NCI-H2171 (cell line): ENCODE results near the gene MID1.
A peak's percentile ranks its signal among the peaks of the same experiment; 100 is the strongest.
"Not testable (repeated sequence)": the region's sequence is repeated elsewhere in the genome, so short reads cannot be mapped to it uniquely, and the experiment has no call there.

Experiments
- DNase-seq: peaks from one replicate; lab custom pipeline; 2025; lab: John Stamatoyannopoulos, UW

MID1 gene

GRCh38 chrX:10617186-10617998 lies 3.0 kb downstream of the MID1 start:
- DNase-seq = peak; percentile 15

DNA sequence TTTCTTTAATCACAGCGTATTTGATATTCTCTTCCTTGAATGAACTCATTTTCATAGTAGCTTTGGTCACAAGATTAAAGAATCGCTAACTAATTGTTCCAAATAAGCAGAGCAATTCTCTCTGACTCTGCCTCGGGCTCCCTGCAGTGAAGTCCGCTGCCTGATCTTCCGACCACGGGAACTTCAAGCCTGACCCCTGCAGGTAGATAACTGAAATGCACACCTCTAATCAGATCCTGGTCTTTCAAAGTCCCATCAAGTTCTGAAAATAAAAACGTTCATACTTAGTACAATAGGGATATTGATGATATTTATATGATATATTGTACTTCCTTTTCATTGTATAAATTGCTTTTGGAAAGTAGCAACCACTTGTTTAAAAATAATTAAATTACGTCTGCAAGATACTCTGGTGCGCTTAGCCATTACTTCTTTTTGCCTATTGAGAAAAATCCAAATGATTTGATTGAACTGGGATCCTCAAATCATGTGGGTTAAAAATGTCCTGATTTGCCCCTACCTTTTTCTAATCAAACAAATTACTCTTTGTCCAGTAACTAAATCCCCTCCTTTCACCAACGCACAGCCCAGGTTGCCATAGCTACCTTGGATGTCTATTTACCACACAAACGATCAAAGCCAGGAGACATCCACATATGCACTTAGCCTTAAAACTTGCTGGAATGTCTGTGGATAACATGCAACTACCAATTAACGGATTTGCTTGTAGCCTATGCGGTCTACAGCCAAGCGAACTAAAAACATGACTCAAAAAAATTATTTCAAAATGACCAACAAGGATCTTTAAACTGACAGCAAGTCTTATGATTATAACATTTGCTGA lies 4.2 kb downstream of the MID1 start:
- no peak for DNase-seq

DNA sequence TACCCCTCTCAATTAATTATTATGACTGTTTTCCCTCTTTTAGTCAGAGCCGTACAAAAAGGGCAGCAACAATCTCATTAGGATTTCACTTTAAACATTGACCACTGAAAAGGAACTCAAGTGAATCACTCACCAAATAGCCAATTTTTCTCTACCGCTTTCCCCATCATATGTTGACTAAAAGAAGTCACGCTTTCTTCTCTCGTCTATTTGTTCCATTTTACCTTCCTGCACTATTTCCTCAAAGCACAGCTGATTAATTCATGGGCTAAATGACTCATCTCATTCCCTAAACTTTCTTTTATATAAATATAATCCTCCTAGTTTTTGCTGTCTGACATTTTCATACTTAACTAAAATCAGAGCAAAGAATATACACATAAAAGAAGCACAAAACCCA lies 8.2 kb downstream of the MID1 start:
- no peak for DNase-seq

DNA sequence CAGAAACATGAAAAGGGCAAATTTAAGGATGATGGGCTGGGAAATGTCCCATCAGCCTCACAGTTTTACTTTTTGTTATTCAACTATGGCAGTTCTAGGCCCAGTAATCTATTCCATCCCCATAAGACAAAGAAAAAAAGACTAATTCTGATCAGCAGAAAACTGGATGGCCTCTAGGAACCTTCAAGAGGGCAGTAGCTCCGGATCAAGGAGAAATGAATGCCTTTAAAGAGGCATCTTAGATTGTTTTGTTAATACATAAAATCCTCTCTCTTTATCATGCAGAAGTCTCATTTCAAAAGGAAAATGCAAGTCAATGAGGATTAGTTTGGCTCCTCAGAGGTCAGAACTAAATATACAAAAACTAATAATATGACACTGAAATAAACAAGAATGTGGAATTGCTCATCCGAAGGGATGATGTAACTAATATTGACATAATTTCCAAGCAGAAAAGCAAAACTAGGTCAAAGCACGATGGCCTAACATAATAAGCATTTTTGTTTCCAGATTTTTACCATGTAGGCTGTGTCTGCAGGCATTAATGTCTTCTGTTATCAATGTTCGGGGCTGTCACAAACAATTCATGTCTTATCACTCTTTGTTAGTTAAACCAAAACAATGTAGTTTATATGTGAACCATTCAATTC lies 8.8 kb downstream of the MID1 start:
- DNase-seq = no peak

GRCh38 chrX:10608099-10608498 lies 12.3 kb downstream of the MID1 start:
- no peak for DNase-seq

DNA sequence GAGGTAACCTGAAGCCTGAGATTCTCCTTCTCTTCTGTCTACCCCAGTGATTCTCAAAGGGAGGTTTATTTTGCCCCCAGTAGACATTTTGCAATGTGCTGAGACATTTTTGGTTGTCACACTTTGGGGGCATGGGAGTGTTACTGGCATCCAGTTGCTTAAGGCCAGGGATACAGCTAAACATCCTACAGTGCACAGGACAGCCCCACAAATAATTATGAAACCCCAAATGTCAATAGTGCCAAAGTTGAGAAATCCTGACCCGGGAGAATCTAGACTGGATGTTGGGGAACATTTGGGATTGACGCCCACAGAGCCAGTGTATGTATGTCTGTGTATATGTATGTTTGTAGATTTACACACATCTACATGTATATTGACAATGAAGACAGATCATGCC lies 13.2 kb downstream of the MID1 start:
- no peak for DNase-seq

DNA sequence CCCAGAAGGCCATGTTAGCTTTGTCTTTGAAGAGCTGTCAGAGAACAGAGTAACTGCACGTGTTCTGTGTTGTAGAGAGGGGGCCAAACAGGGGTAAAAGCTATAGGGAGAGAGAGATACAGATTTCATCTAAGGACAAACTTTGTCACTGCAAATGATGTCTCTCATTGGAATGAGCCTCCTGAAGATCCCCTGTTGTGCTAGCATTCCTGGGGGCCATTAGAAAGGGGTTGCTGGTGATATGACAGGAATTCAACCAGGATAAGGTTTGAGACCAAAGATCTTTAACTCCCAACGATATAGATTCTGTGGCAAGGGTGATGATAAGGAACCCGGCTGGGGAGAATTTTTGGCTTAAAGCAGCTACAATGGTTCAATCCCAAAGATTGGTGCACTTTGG lies 16.8 kb downstream of the MID1 start:
- DNase-seq = no peak

DNA sequence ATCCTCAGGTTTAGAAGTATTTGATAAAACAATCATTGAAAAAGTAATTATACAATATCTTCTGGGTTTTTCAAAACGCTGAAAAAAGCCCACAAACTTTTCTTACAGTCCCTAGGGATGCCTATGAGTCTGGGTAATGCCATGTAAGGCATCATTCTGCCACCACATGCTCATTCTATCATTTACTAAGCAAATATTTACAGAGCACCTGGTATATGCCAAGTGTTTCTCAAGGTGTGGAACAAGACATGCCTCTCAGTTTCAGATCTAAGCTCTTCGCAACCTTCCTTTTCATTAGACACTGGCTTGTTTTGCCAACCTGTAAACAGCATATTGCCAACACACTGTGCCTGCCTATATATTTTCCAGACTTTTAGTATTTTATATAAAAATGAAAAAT lies 17.7 kb downstream of the MID1 start:
- peak; percentile 40 for DNase-seq

GRCh38 chrX:10600479-10600878 lies 19.9 kb downstream of the MID1 start:
- no peak for DNase-seq

- no peak for DNase-seq
Measured at GRCh38 chrX:10598540-10598939, 21.8 kb downstream of the MID1 start.

DNA sequence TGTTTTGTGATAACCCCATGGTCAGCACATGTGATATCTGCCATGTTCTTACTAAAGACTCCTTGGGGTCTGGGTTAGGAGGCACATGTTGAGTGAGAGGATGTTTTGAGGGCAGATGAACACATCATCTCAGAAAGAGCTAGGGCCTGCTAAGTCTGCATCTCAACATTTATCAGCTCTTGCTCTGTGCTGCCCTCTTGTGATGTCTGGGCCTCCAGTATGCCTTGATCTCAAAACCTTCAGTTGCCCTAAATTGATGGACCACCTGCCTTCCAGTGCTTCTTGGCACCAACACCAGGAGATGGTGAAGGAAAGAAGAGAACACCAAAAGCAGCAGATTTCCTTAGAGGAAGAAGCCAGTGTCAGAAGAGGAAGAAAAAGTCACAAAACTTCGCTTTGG lies 22.5 kb downstream of the MID1 start:
- no peak for DNase-seq

GRCh38 chrX:10591363-10592335 lies 28.7 kb downstream of the MID1 start:
- DNase-seq = peak; percentile 37

DNA sequence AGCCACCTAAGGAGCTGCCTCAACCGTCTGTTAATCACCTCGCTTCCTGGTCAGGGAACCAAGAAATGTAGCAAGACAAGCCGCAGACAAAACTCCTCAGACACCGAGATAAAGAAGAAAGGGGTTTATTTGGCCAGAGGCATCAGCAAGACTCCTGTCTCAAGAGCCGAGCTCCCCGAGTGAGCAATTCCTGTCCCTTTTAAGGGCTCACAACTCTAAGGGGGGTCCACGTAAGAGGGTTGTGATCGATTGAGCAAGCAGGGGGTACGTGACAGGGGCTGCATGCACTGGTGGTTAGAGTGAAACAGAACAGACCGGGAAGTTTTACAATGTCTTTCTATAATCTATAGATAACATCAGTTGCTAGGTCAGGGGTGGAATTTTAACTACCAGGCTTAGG lies 30.6 kb downstream of the MID1 start:
- DNase-seq = not testable (repeated sequence)

GRCh38 chrX:10589098-10589497 lies 31.3 kb downstream of the MID1 start:
- no peak for DNase-seq

DNA sequence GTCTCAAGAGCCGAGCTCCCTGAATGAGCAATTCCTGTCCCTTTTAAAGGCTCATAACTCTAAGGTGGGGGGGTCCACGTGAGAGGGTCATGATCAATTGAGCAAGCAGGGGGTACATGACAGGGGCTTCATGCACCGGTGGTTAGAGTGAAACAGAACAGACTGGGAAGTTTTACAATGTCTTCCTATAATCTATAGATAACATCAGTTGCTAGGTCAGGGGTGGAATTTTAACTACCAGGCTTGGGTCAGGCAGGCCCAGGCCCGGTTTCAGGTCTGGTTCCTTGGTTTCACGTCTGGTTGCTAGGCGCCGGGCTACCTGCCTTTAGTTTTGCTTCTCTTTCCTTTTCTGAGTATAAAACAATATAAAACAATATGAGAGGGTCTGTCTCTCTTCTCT lies 35.5 kb downstream of the MID1 start:
- DNase-seq = not testable (repeated sequence)

DNA sequence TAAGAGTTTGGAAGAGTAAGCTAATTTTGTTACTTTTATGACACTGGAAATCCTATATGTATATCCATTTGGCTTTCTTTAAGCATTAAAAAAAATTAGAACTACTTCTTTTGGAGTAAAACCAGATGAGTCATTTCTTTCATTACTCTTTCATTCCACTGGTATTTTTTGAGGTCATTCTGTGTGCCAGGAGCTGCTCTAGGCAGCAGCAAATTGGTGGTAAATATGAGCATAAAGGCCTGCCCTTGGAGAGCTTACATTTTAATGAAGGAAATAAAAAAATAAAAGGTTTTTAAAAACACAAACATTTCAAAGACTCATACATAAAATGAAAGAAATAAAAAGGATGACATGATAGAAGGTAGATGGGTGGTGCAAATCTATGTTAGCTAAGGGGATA lies 37.4 kb downstream of the MID1 start:
- no peak for DNase-seq

- DNase-seq = no peak
Measured at GRCh38 chrX:10582215-10582733, 38.1 kb downstream of the MID1 start.

DNA sequence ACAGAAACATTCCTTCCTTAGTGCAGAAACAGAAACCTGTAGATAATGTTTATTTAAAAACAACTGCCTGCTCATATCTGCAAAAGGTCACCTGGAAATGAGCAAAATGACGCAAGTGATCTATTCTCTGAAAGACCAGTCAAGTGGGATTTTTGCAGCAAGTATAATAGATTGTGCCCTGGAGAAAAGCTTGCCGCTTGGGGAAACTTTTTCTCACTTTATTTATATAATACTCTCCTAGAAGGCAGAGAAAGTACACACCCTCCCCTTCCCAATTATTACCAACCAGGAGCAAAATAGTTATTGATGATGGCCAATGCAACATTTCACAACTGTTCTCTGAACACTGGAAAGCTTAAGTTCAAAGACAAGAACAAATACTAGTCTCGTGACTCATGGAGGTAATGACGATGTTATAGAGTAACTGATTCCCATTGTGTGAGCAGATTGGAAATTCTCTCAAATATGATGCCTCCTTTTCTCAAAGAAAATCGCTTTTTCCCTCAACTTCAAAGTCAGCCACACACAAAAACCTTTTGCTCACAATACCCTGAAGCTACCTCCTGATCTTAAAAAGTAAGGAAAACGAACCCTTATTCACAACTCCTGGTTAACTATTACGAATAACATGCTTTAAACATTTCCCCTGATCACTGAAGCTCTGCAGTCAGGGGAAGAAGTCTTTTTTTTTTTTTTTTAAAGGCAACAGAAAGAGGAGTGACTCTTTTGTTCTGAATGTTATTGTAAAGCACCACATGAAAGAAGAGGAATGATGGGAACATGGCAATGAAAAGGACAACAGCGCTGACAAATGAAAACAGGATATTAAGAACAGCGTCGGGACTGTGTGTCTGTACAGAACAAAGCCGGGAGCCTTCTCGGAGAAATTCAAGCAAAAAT lies 41.0 kb downstream of the MID1 start:
- no peak for DNase-seq

- no peak for DNase-seq
Measured at GRCh38 chrX:10578527-10578926, 41.9 kb downstream of the MID1 start.

GRCh38 chrX:10577853-10578252 lies 42.5 kb downstream of the MID1 start:
- DNase-seq = no peak
